Activated naive CD8-positive, alpha-beta T cell (primary cell): ENCODE measurements around the gene FNTB.

ENCODE experiments used
- H3K27ac Mint-ChIP-seq: one replicate; pipeline ENCODE4 v1.8.0; 2021; ENCODE audit warnings: mixed read lengths
- H3K27me3 Mint-ChIP-seq: one replicate; pipeline ENCODE4 v1.8.0; 2021; ENCODE audit warnings: mixed read lengths
- H3K36me3 Mint-ChIP-seq: one replicate; pipeline ENCODE4 v1.8.0; 2021; ENCODE audit warnings: mixed read lengths
- H3K4me1 Mint-ChIP-seq: one replicate; pipeline ENCODE4 v1.8.0; 2021; ENCODE audit warnings: low read depth, mixed read lengths
- H3K4me3 Mint-ChIP-seq: one replicate; pipeline ENCODE4 v1.8.0; 2021; ENCODE audit warnings: mild to moderate bottlenecking, mixed read lengths
- H3K9me3 Mint-ChIP-seq: one replicate; pipeline ENCODE4 v1.8.0; 2021; ENCODE audit warnings: low read depth, mixed read lengths

The FNTB gene

DNA sequence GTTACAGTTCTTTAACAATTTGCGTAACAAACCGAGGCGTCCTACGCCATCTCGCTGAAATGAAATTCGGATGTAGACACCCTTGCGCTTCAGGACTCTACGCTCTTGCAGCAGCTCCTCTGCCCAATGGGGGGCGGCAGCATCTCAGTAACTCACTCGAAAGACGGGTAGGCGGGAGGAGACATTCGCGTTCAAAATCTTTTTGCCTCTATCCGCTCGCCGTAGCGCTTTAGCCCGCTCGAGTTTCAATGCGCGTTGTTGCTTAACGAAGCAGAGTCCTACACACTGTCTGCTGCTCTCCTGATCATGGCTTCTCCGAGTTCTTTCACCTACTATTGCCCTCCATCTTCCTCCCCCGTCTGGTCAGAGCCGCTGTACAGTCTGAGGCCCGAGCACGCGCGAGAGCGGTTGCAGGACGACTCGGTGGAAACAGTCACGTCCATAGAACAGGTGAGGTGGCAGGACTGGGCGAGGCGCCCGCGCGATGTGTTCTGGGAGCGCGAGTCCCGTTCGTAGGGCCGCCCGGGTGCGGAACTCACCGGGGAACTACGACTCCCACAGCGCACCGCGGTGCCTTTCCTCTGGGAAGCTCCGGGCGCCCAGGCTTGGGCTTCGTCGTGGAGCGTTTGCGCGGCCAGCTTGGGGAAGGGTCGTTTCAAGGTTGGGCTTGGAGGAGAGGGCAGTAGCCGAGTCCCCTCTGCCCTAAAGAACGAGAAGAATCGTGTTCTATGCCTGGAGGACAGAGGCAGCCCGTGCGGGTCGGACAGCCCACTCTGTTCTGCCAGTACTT, at the start of gene FNTB:
Gene FNTB (plus strand): TSS at position 248 of the 790 bp plus-strand sequence. CDS start 59 bp downstream, at position 307.
- no peaks in the 10 kb centered on the region for H3K27me3 Mint-ChIP-seq
- peaks cover 50% of the 10 kb centered on the region for H3K4me1 Mint-ChIP-seq

DNA sequence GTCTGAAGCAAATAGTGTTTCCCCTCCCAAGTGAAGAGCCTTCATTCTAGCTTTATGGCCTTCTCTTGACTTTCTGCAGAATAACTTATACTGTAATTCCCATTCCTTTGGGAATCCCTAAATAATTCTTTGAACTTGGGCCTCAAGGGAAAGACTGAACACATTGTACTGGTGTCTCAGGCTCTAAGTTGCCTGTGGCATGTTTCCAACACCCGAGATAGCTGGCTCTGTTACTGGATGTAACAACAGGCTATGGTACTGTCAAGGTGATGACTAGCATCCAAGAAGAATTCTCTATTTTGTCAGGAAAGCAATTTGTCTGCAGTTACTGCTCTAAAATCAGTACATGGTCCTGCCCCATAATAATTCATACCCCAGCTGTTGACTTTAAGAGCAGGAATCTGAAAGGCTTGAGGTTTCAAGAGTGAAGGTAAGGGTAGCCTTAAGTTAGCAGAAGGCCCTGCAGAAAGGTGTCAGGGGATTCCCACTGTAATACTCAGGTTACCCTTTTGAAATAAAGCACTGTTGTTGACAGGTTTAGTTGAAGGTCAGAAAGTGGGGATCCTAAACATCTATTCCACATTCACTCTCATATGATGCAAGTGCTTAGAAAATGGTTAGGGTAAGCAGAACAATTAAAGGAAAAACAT, 49.4 kb upstream of the FNTB start:
- Mint-ChIP-seq H3K36me3 (peaks cover 14% of the 10 kb centered on the region), H3K27me3 (no peaks in the 10 kb centered on the region), H3K9me3 (no peaks in the 10 kb centered on the region), H3K27ac (peak overlapping the region; percentile 46), H3K4me3 (no peak overlapping the region), H3K4me1 (peaks cover 72% of the 10 kb centered on the region)

More for the DNA sequence above, at the start of gene FNTB:
- H3K4me3 Mint-ChIP-seq, result peak within 1 kb of the TSS; percentile 95
- H3K27ac Mint-ChIP-seq, result peak within 1 kb of the TSS; percentile 99
- H3K36me3 Mint-ChIP-seq, result peaks cover 2% of the 10 kb centered on the region
- H3K9me3 Mint-ChIP-seq, result no peaks in the 10 kb centered on the region

DNA sequence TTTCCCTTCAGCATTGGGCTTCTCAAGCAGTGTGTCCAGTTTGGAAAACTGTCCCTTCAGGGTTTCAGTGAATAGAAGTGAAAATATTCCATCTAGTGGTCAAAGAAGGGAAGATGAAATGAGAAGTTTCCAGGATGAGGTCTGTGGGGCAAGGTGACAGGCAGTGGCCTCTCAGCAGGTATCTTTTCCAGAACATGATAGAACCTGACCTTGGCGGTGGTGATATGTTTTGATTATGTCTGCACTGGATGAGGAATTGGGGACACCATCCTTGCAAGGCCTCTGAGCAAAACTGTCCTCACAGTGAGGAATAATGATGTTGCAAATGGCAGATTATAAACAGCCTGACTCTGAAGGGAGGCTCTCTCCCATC, 48.9 kb upstream of the FNTB start:
- H3K27me3 Mint-ChIP-seq, result no peaks in the 10 kb centered on the region
- no peaks in the 10 kb centered on the region for H3K9me3 Mint-ChIP-seq
- no peak overlapping the region for H3K4me3 Mint-ChIP-seq
- peaks cover 14% of the 10 kb centered on the region for H3K36me3 Mint-ChIP-seq
- H3K27ac Mint-ChIP-seq, result peak overlapping the region; percentile 51
- H3K4me1 Mint-ChIP-seq, result peaks cover 69% of the 10 kb centered on the region

DNA sequence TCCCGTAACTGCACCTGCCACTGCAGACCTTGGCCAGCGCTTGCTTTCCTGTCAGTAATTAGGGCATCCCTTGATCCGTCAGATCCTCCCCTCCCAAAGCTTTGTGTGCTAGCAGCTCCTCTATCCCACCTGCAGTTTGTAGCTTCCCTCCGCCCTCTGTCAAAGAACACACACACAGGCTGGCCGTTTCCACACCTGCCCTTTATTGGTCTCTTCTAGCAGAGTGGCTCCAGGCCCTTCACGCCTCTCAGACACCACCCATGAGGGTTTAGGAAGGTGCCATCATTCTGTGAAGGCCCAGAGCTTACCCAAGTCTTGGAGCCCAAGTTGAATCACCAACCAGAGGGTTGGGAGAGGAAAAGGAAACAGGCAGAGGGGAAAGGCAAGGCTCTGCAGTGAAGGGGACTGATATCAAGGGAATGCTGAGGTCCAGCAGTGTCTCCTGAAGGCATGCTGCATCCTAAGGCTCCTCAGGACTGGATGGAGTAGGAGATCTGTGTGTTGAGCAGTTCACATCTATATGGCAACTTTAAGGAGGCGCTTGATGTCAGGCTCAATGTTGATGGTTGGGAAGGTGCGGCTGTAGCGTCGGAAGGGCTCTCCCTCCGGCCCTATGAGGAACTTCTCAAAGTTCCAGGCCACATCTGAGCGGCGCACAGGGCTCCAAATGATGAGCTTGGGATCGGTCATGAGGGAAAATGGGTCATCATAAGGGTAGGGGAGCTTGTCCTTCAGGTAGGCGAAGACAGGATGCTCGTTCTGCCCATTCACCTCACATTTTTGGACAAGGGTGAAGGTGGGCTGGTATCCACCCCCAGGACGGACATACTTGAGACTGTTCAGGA, 47.5 kb upstream of the FNTB start:
- no peaks in the 10 kb centered on the region for H3K27me3 Mint-ChIP-seq
- no peaks in the 10 kb centered on the region for H3K9me3 Mint-ChIP-seq
- H3K36me3 Mint-ChIP-seq, result peaks cover 12% of the 10 kb centered on the region
- H3K4me3 Mint-ChIP-seq, result no peak overlapping the region
- peak overlapping the region; percentile 34 for H3K27ac Mint-ChIP-seq
- H3K4me1 Mint-ChIP-seq, result peaks cover 75% of the 10 kb centered on the region

GRCh38 chr14:64939817-64940190, 46.9 kb upstream of the FNTB start:
- no peaks in the 10 kb centered on the region for H3K9me3 Mint-ChIP-seq
- peaks cover 72% of the 10 kb centered on the region for H3K4me1 Mint-ChIP-seq
- no peak overlapping the region for H3K4me3 Mint-ChIP-seq
- peaks cover 8% of the 10 kb centered on the region for H3K36me3 Mint-ChIP-seq
- H3K27me3 Mint-ChIP-seq, result no peaks in the 10 kb centered on the region
- peak overlapping the region; percentile 34 for H3K27ac Mint-ChIP-seq

DNA sequence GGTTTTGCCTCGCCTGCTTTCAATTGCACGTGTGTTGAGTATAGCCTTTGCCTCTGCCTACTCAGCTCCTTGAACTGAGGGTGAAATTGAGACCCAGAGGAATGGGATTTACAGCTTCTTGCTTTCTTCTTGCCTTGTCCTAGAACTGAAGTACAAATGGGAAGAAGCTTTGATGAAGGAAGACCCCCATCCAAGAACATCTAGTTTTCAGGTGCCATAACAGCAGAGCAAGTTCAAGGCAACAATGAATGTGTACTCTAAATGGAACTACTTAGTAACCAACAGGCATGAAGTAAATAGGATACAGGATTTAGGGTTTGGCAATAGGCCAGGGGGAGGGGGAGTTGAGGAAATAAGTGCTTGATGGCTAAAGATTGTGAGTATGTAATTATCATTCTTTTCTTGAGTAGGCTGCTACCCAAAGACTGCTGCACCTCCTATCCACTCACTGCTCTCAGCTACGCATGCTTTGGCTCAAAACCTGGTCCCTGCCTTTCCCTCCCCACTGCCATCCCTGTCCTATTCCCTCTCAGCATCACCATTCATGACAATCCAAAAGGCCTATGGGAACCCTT, 46.3 kb upstream of the FNTB start:
- H3K36me3 Mint-ChIP-seq, result peaks cover 6% of the 10 kb centered on the region
- H3K27ac Mint-ChIP-seq, result peak overlapping the region; percentile 16
- H3K4me3 Mint-ChIP-seq, result no peak overlapping the region
- H3K9me3 Mint-ChIP-seq, result no peaks in the 10 kb centered on the region
- H3K4me1 Mint-ChIP-seq, result peaks cover 72% of the 10 kb centered on the region
- H3K27me3 Mint-ChIP-seq, result no peaks in the 10 kb centered on the region

GRCh38 chr14:64942531-64943111, 44.1 kb upstream of the FNTB start, which contains the start of gene GPX2:
Gene GPX2, minus strand, starts transcription at chr14:64942745. Its CDS starts 19 bp downstream, at chr14:64942726.
- Mint-ChIP-seq H3K4me3 (no peak within 1 kb of the TSS), H3K36me3 (peaks cover 4% of the 10 kb centered on the region), H3K9me3 (no peaks in the 10 kb centered on the region), H3K27ac (peak within 1 kb of the TSS; percentile 55), H3K4me1 (peaks cover 61% of the 10 kb centered on the region), H3K27me3 (no peaks in the 10 kb centered on the region)

DNA sequence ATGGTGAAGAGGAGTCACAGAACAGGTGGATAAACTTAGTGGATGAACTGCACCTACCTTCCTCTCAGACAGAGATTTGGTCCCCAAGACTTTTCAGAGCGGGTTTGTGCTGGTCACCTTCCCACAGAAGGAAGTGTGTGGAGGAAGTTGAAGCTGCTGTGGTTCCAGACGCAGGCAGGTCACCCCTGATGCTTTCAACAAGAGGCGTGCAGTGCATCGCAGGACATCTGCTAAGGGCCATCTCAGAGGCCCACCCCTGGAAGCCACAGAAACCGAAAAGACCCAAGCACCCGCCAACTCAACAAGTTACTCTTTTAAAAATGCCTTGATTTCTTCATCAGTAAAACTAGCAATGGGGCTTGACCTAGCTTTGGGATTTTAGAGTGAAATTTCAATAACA, 43.1 kb upstream of the FNTB start:
- Mint-ChIP-seq H3K36me3 (peaks cover 4% of the 10 kb centered on the region), H3K4me3 (no peak overlapping the region), H3K4me1 (peaks cover 56% of the 10 kb centered on the region), H3K9me3 (no peaks in the 10 kb centered on the region), H3K27ac (peak overlapping the region; percentile 68), H3K27me3 (no peaks in the 10 kb centered on the region)

DNA sequence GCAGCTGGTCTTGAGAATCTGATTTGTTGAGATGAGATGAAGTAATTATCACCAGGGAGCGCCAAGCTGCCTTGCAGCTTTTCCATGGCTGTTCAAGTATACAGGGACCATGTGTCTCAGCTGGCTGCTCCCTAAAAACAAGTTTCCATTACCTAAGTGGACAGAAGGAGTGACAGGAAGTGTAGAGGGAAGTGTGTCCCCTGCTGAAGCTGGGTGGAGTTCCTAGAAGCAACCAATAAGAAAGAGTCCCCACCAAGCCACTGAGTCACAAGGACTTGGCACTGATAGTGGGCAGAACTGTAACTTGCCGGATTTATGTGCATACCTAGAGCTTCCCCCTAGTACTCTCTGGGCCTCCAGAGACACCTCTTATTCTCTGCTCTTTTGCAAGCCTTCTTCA, 42.7 kb upstream of the FNTB start:
- Mint-ChIP-seq H3K9me3 (no peaks in the 10 kb centered on the region), H3K4me3 (no peak overlapping the region), H3K27ac (peak overlapping the region; percentile 68), H3K36me3 (peaks cover 2% of the 10 kb centered on the region), H3K27me3 (no peaks in the 10 kb centered on the region), H3K4me1 (peaks cover 51% of the 10 kb centered on the region)

DNA sequence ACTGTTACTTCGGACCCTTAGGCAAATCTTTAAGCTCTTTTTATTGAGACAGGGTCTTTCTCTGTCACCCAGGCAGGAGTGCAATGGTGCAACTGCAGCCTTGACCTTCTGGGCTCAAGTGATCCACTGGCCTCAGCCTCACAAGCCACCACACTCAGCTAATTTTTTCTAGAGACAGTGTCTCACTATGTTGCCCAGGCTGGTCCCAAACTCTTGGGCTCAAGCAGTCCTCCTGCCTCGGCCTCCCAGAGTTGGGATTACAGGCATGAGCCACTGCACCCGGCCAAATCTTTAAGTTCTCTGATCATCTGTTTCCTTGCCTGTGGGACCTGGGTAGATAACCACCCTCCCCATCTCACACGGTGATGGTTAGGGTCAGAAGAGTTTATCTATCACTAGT, 41.8 kb upstream of the FNTB start:
- Mint-ChIP-seq H3K4me3 (no peak overlapping the region), H3K4me1 (peaks cover 44% of the 10 kb centered on the region), H3K27me3 (no peaks in the 10 kb centered on the region), H3K9me3 (no peaks in the 10 kb centered on the region), H3K27ac (peak overlapping the region; percentile 16), H3K36me3 (peaks cover 2% of the 10 kb centered on the region)

DNA sequence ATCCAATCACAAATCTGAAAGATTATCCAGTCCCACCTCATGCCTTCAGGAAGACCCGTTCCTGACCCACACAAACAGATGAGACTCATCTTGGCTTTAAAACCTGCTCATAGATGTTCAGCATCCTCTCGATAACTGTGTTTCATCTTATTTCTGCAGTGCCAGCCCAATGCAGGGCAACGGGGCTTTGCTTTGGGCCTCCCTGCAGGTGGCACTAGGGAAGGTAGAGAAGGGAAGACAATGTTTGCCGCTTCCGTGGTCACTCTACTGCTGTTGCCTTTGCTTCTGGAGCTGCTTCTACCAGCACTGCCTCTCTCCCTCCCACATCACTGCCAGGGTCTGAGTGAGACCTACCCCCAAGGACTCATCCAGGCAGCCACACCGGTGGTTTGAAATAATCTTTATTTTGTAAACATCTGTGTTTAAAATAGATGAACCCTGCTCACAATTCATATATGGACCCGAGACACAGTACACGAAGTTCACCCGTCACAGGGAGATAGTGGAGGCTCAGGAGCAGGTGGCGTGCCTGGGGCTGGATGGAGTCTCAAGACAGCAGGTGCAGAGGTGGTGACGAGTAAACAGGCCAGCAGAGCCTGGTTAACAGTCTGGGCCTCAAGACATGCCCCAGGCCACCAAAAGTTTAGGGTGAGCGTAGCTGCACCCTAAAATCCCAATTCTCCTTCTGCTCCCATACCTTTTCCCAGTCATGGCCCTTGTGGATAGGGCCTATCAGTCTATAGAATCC, 41.1 kb upstream of the FNTB start:
- Mint-ChIP-seq H3K27ac (peak overlapping the region; percentile 58), H3K4me3 (no peak overlapping the region), H3K4me1 (peaks cover 38% of the 10 kb centered on the region), H3K9me3 (no peaks in the 10 kb centered on the region), H3K36me3 (peaks cover 2% of the 10 kb centered on the region), H3K27me3 (no peaks in the 10 kb centered on the region)

DNA sequence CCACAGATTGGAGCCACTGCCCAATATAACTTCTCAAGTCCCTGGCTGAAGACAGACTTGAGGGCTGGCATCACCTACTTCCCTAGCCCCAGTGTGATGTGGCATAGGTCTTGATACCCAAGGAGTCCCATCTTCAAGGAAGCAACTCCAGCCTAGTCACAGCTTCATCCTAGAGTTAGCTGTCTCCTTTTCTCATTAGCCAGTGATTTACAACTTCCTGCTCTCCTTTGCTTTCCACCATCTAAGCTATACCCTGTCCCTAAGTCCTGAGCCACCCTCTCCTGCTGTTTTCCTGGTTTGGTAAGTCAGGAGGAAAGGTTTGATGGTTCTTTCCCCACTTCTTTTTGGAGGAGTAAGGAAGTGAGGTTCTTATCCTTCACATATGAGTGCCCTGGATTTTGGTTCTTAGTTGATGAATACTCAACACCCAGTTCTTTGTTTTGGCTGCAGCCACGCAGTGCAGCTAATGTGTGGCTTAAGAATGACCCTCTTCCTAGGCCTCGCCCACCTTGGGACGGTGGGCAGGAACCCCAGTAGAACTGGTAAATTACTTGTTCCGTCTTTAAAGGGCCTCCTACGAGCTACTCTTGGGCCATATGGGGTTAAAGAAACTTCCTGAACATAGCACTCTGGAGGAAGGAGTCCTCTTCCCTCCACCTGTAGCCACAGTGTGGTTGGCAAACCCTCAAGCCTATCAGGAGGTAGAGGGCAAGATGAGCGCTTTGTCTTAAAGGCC, 40.2 kb upstream of the FNTB start:
- no peak overlapping the region for H3K27ac Mint-ChIP-seq
- H3K4me3 Mint-ChIP-seq, result no peak overlapping the region
- H3K27me3 Mint-ChIP-seq, result no peaks in the 10 kb centered on the region
- peaks cover 2% of the 10 kb centered on the region for H3K36me3 Mint-ChIP-seq
- peaks cover 34% of the 10 kb centered on the region for H3K4me1 Mint-ChIP-seq
- no peaks in the 10 kb centered on the region for H3K9me3 Mint-ChIP-seq
